DOHH2 (cell line): Measurements from ENCODE around the gene CBLB.

ENCODE experiments used
- H3F3A ChIP-seq: fragments of 200-600 bp; sonication (generic), shearing (Covaris generic); 2 replicates; pipeline ENCODE4 v1.6.0; 2016; ENCODE audit warnings: antibody characterized with exemption, mild to moderate bottlenecking; ENCODE audit not compliant: control insufficient read depth, insufficient read depth
- H3K27ac ChIP-seq: fragments of 200-600 bp; sonication (generic); 2 replicates; pipeline ENCODE4 v1.5.1; 2014; ENCODE audit warnings: low read depth, mild to moderate bottlenecking, low read length, moderate library complexity
- H3K27me3 ChIP-seq: fragments of 200-600 bp; sonication (generic); 2 replicates; pipeline ENCODE4 v1.6.1; 2014; ENCODE audit warnings: mild to moderate bottlenecking, low read length, mixed read lengths; ENCODE audit not compliant: control insufficient read depth
- H3K36me3 ChIP-seq: fragments of 200-600 bp; sonication (generic); 2 replicates; pipeline ENCODE4 v1.6.1; 2014; ENCODE audit warnings: mild to moderate bottlenecking, low read length, moderate library complexity, mixed read lengths; ENCODE audit not compliant: control insufficient read depth
- H3K4me1 ChIP-seq: fragments of 200-600 bp; sonication (generic); 2 replicates; pipeline ENCODE4 v1.6.1; 2014; ENCODE audit warnings: mild to moderate bottlenecking, low read length, mixed read lengths; ENCODE audit not compliant: control insufficient read depth
- H3K4me2 ChIP-seq: fragments of 200-600 bp; sonication (generic); 2 replicates; pipeline ENCODE4 v1.6.0; 2014; ENCODE audit warnings: mild to moderate bottlenecking, low read length, moderate library complexity
- H3K4me3 ChIP-seq: fragments of 200-600 bp; sonication (generic); 2 replicates; pipeline ENCODE4 v1.5.1; 2014; ENCODE audit warnings: mild to moderate bottlenecking, low read length, mixed read lengths
- H3K79me2 ChIP-seq: fragments of 200-600 bp; sonication (generic); 2 replicates; pipeline ENCODE4 v1.6.1; 2014; ENCODE audit warnings: mild to moderate bottlenecking, low read length, mixed read lengths; ENCODE audit not compliant: control insufficient read depth
- H3K9me2 ChIP-seq: fragments of 200-600 bp; sonication (generic); replicated peaks from 2 replicates; pipeline ENCODE4 v1.6.1; 2014; ENCODE audit warnings: mild to moderate bottlenecking, low read length, mixed read lengths; ENCODE audit not compliant: control insufficient read depth
- H3K9me3 ChIP-seq: fragments of 200-600 bp; sonication (generic); 2 replicates; pipeline ENCODE4 v1.6.1; 2014; ENCODE audit warnings: antibody characterized with exemption, low read length, mixed read lengths; ENCODE audit not compliant: control insufficient read depth, insufficient read depth
- H4K20me1 ChIP-seq: fragments of 200-600 bp; sonication (generic); 2 replicates; pipeline ENCODE4 v1.6.0; 2014; ENCODE audit warnings: low read depth, mild to moderate bottlenecking, antibody characterized with exemption, low read length, moderate library complexity; ENCODE audit not compliant: control insufficient read depth, insufficient read depth
- EZH2phosphoT487 ChIP-seq: fragments of 200-600 bp; sonication (generic); IDR thresholded peaks from 2 replicates; pipeline ENCODE4 v1.6.1; 2017; ENCODE audit warnings: borderline replicate concordance, mild to moderate bottlenecking, antibody characterized with exemption, low read length, moderate library complexity, mixed read lengths
- TF ChIP-seq, protein P1 (sequence below): fragments of 200-600 bp; sonication (generic); IDR thresholded peaks from one replicate; pipeline ENCODE4 v1.5.1; 2014; ENCODE audit warnings: antibody characterized with exemption, mild to moderate bottlenecking, low read depth, low read length; ENCODE audit not compliant: poor library complexity, severe bottlenecking

The CBLB gene

DNA sequence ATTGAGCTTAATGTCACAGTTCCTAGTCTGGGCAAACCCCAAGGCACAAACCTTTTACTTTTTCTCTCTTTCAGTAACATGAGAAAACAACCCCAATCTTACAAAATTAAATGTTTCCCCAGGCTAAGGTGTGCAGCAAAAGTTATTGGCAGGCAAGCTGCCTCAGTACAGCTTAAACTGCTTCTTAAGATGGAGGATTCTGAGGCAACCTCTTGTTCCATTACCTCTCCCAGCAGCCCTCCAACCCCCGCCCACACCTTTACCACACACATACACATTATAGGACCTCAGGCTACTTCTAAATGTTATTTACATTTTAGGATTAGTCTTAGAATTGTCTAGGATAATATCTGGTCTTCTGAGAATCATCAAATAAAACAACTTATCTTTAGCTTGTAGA lies 22.3 kb upstream of the CBLB start:
- Histone ChIP-seq H3K36me3 (no peaks in the 10 kb centered on the region), H3K4me3 (no peak overlapping the region), H3K79me2 (no peaks in the 10 kb centered on the region), H3K9me3 (no peaks in the 10 kb centered on the region), H3F3A (no peaks in the 10 kb centered on the region; the same call in 1 of the 2 replicates), H3K4me2 (no peak overlapping the region), H3K27me3 (no peaks in the 10 kb centered on the region), H3K27ac (no peak overlapping the region), H4K20me1 (no peaks in the 10 kb centered on the region), H3K9me2 (no peaks in the 10 kb centered on the region), H3K4me1 (no peaks in the 10 kb centered on the region)
- no peak for TF ChIP-seq EZH2phosphoT487
- TF ChIP-seq, protein P1, sequence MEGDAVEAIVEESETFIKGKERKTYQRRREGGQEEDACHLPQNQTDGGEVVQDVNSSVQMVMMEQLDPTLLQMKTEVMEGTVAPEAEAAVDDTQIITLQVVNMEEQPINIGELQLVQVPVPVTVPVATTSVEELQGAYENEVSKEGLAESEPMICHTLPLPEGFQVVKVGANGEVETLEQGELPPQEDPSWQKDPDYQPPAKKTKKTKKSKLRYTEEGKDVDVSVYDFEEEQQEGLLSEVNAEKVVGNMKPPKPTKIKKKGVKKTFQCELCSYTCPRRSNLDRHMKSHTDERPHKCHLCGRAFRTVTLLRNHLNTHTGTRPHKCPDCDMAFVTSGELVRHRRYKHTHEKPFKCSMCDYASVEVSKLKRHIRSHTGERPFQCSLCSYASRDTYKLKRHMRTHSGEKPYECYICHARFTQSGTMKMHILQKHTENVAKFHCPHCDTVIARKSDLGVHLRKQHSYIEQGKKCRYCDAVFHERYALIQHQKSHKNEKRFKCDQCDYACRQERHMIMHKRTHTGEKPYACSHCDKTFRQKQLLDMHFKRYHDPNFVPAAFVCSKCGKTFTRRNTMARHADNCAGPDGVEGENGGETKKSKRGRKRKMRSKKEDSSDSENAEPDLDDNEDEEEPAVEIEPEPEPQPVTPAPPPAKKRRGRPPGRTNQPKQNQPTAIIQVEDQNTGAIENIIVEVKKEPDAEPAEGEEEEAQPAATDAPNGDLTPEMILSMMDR = no peak

DNA sequence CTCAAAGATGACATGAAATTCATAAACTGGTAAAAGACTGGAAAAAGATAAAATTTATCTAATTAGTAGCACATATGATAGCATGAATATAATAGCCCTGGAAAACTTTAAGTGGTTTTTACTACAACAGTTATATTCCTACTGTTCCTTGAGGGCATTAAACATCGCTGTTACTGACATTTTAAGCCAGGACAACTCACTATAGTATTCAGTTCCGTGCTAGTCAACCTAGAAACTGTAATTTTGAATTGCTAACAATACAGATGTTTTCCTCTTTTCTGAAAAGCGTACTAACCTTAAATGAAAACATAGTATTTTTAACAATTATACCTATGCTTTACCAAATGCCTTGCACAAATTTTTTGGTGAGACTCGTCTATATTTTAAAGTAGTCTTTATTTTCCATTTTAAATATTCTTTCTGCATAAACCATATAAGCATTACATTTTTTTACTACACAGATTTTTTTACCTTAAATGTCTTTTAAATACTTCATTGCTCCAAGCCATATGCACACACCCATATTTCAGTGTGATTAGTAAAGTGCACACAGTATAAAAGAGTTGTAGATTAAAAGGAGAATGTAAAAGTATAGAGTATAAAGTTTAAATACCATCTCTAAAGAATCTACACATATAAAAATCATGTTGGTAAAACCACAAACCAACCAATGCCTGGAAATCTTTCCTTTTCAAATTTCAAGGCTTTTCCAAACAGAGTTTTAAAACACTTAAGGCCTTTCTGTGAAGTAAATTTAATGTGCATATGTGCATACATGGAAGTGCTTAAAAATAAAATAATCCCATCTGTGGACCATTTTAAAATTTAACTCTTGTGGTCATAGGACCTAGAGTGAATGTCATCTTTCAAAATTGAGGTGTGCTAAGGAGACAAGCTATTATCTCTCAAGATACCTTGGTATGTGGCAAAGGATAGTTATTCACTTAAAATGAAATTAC lies 20.1 kb upstream of the CBLB start:
- Histone ChIP-seq H3F3A (no peaks in the 10 kb centered on the region; the same call in 1 of the 2 replicates), H3K9me3 (no peaks in the 10 kb centered on the region), H3K36me3 (no peaks in the 10 kb centered on the region), H3K27me3 (no peaks in the 10 kb centered on the region), H3K4me2 (no peak overlapping the region), H3K27ac (no peak overlapping the region), H3K4me3 (no peak overlapping the region), H3K9me2 (no peaks in the 10 kb centered on the region), H3K79me2 (no peaks in the 10 kb centered on the region), H3K4me1 (no peaks in the 10 kb centered on the region), H4K20me1 (no peaks in the 10 kb centered on the region)
- no peak for TF ChIP-seq EZH2phosphoT487
- TF ChIP-seq, protein P1 = no peak

DNA sequence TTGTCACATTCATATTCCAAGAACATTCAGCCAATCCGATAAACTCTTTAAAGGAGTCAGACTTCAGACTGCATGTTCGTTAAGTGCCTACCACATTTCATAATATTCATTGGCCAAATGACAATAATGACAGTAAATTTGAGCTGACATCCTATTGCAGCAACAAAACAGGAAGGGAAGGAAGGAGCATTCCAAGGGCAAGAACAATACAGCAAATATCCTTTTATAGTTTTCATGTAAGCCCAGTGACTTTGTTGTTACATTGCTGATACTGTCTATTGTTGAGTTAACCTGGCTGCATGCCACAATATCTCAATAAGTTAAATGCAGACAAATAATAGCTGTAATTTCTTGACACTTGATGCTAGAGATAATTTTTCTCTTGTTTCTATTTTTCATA lies 16.4 kb upstream of the CBLB start:
- TF ChIP-seq EZH2phosphoT487 = no peak
- TF ChIP-seq, protein P1 = no peak
- H3F3A ChIP-seq = no peaks in the 10 kb centered on the region; the same call in 1 of the 2 replicates
- H3K4me2 ChIP-seq = no peak overlapping the region
- H3K27me3 ChIP-seq = no peaks in the 10 kb centered on the region
- no peak overlapping the region for H3K27ac ChIP-seq
- no peaks in the 10 kb centered on the region for H3K9me3 ChIP-seq
- no peaks in the 10 kb centered on the region for H3K9me2 ChIP-seq
- H4K20me1 ChIP-seq = no peaks in the 10 kb centered on the region
- no peaks in the 10 kb centered on the region for H3K36me3 ChIP-seq
- H3K79me2 ChIP-seq = no peaks in the 10 kb centered on the region
- H3K4me1 ChIP-seq = peaks cover 18% of the 10 kb centered on the region
- H3K4me3 ChIP-seq = no peak overlapping the region
